ENCODE results near the gene CADPS2. TPM values are rescaled to one million over a fixed set of nuclear protein-coding genes. Genes with fewer than 3 reads are reported as not detected.

Gene CADPS2
- total and polyA plus RNA-seq, 10 of the 15 experiments (the other 5 are each of a cell fraction or from before 2014, with no cell fraction given) = 0.05 to 7.5 (median 0.25) TPM

- ChIA-PET SMC1A (ENCODE audit: uncharacterized antibody, unreplicated experiment) (interaction anchor here (1.0 kb wide), 1 partner anchor 18 kb away, joined by 4 read pairs; no protein-coding TSS in a partner anchor), RAD21 (ENCODE audit: unreplicated experiment) (interaction anchor here (1.5 kb wide), 1 partner anchor 15 kb away, joined by 3 read pairs; no protein-coding TSS in a partner anchor), POLR2A (no interaction called here), CTCF (interaction anchor here (1.6 kb wide), 1 partner anchor 364 kb away, joined by 3 read pairs; no protein-coding TSS in a partner anchor)
- H3K9me3 ChIP-seq (replicated peaks; ENCODE audit: control insufficient read depth, insufficient read depth, low read length) = no peaks in the 10 kb centered on the region
- H4K20me1 ChIP-seq (ENCODE audit: control insufficient read depth, insufficient read depth) = no peaks in the 10 kb centered on the region
- in situ Hi-C loops (cut with MboI) = no loop called here
- no peak overlapping the region for H3K4me3 ChIP-seq
- H3K4me2 ChIP-seq (ENCODE audit: control insufficient read depth, insufficient read depth) = no peak overlapping the region
- ATAC-seq (no peak), FAIRE-seq (no peak), DNase-seq (ENCODE audit: low read depth, low spot score) (no peak)
- H3K27me3 ChIP-seq (replicated peaks in 1 of 2; ENCODE audit: control insufficient read depth in 2 of 2, insufficient read depth in 2 of 2, low read length in 1 of 2) = no peaks in the 10 kb centered on the region
- H3K9ac ChIP-seq (ENCODE audit: control insufficient read depth, insufficient read depth, low read length) = no peak overlapping the region
- BruUV-seq (replicated peaks) = no TSS peak
- no peaks in the 10 kb centered on the region for H3K79me2 ChIP-seq (ENCODE audit: control insufficient read depth, insufficient read depth, low read length)
- H3K36me3 ChIP-seq (ENCODE audit: control insufficient read depth in 2 of 2, insufficient read depth in 2 of 2, low read length in 1 of 2) = no peaks in the 10 kb centered on the region
- H3K4me1 ChIP-seq (ENCODE audit: control insufficient read depth, insufficient read depth, low read length) = no peaks in the 10 kb centered on the region
- no peak overlapping the region for H2AFZ ChIP-seq (ENCODE audit: control insufficient read depth, low read depth, low read length)
- intact Hi-C loops (cut with micrococcal nuclease; ENCODE audit: unreplicated experiment) = no loop called here
- WGBS (ENCODE audit: insufficient coverage, insufficient replicate concordance, low lambda C conversion rate, missing lambda C conversion rate) = 78% methylated on average over 3 of the region's 3 CpGs
- no peak overlapping the region for H3K27ac ChIP-seq (ENCODE audit: control insufficient read depth, insufficient read depth)
- TF ChIP-seq DPF2 (IDR thresholded peaks at IDR 0.05) (no peak), ATF3 (IDR thresholded peaks at IDR 0.05; ENCODE audit: borderline replicate concordance, extremely low read depth, low read depth, low read length) (no peak), BCL11A (IDR thresholded peaks at IDR 0.05; ENCODE audit: low read depth, low read length) (no peak), SMAD5 (IDR thresholded peaks at IDR 0.05; ENCODE audit: low read depth) (no peak), POLR2A (IDR thresholded peaks at IDR 0.05; ENCODE audit: low read depth, low read length) (no peak), JUND (IDR thresholded peaks at IDR 0.05; ENCODE audit: low read depth, low read length) (no peak), E2F8 (IDR thresholded peaks at IDR 0.05; ENCODE audit: low read depth, partially characterized antibody) (no peak), ZNF207 (IDR thresholded peaks at IDR 0.05; ENCODE audit: borderline replicate concordance) (no peak), SPI1 (IDR thresholded peaks at IDR 0.05; ENCODE audit: borderline replicate concordance, insufficient read depth, low read depth, low read length) (no peak), SMARCA5 (IDR thresholded peaks at IDR 0.05) (no peak), PAX8 (IDR thresholded peaks at IDR 0.05) (no peak), POLR2AphosphoS2 (IDR thresholded peaks at IDR 0.05; ENCODE audit: low read depth, low read length) (no peak), SIN3A (IDR thresholded peaks at IDR 0.05; ENCODE audit: low read depth, low read length) (no peak)
- TF ChIP-seq, protein P1, sequence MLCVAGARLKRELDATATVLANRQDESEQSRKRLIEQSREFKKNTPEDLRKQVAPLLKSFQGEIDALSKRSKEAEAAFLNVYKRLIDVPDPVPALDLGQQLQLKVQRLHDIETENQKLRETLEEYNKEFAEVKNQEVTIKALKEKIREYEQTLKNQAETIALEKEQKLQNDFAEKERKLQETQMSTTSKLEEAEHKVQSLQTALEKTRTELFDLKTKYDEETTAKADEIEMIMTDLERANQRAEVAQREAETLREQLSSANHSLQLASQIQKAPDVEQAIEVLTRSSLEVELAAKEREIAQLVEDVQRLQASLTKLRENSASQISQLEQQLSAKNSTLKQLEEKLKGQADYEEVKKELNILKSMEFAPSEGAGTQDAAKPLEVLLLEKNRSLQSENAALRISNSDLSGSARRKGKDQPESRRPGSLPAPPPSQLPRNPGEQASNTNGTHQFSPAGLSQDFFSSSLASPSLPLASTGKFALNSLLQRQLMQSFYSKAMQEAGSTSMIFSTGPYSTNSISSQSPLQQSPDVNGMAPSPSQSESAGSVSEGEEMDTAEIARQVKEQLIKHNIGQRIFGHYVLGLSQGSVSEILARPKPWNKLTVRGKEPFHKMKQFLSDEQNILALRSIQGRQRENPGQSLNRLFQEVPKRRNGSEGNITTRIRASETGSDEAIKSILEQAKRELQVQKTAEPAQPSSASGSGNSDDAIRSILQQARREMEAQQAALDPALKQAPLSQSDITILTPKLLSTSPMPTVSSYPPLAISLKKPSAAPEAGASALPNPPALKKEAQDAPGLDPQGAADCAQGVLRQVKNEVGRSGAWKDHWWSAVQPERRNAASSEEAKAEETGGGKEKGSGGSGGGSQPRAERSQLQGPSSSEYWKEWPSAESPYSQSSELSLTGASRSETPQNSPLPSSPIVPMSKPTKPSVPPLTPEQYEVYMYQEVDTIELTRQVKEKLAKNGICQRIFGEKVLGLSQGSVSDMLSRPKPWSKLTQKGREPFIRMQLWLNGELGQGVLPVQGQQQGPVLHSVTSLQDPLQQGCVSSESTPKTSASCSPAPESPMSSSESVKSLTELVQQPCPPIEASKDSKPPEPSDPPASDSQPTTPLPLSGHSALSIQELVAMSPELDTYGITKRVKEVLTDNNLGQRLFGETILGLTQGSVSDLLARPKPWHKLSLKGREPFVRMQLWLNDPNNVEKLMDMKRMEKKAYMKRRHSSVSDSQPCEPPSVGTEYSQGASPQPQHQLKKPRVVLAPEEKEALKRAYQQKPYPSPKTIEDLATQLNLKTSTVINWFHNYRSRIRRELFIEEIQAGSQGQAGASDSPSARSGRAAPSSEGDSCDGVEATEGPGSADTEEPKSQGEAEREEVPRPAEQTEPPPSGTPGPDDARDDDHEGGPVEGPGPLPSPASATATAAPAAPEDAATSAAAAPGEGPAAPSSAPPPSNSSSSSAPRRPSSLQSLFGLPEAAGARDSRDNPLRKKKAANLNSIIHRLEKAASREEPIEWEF (IDR thresholded peaks at IDR 0.05; ENCODE audit: insufficient replicate concordance, low read depth, low read length) = no peak
- TF ChIP-seq, protein P2, sequence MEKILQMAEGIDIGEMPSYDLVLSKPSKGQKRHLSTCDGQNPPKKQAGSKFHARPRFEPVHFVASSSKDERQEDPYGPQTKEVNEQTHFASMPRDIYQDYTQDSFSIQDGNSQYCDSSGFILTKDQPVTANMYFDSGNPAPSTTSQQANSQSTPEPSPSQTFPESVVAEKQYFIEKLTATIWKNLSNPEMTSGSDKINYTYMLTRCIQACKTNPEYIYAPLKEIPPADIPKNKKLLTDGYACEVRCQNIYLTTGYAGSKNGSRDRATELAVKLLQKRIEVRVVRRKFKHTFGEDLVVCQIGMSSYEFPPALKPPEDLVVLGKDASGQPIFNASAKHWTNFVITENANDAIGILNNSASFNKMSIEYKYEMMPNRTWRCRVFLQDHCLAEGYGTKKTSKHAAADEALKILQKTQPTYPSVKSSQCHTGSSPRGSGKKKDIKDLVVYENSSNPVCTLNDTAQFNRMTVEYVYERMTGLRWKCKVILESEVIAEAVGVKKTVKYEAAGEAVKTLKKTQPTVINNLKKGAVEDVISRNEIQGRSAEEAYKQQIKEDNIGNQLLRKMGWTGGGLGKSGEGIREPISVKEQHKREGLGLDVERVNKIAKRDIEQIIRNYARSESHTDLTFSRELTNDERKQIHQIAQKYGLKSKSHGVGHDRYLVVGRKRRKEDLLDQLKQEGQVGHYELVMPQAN (conservative IDR thresholded peaks at IDR 0.05) = no peak
Measured at GRCh38 chr7:122457325-122457724, 428.9 kb downstream of the CADPS2 start.
